ENCODE data around the gene JUP. TPM values are rescaled to one million over a fixed set of nuclear protein-coding genes. Genes with fewer than 3 reads are reported as not detected.
"Not testable (repeated sequence)": the region's sequence is repeated elsewhere in the genome, so short reads cannot be mapped to it uniquely, and the experiment has no call there.

JUP gene
- 1 to 10 TPM; 1.5 to 1.8 TPM for total RNA-seq

GRCh38 chr17:41786227-41787020 lies at the start of gene JUP:
TSS of gene JUP (minus strand) at chr17:41786711. CDS start at chr17:41771854, 14,857 bp downstream.
- POLR2A ChIA-PET: interaction anchor here (0.6 to 1.6 kb wide), 5 partner anchors 10 to 78 kb away, joined by 3 to 5 read pairs (median 5); partner anchors contain the start of gene KLHL11
- peak; percentile 60 for TF ChIP-seq CTCF (IDR thresholded peaks at IDR 0.05)
- H3K9me3 Mint-ChIP-seq: no peaks in the 10 kb centered on the region
- DNase-seq (peak; percentile 93), ATAC-seq (peak; percentile 97)
- peaks cover 29% of the 10 kb centered on the region for H3K27me3 Mint-ChIP-seq
- no peaks in the 10 kb centered on the region for H3K36me3 Mint-ChIP-seq (ENCODE audit: low read depth)
- peak within 1 kb of the TSS; percentile 35 for H3K4me3 Mint-ChIP-seq
- peaks cover 33% of the 10 kb centered on the region for H3K4me1 Mint-ChIP-seq (ENCODE audit: low read depth)
- CTCF ChIA-PET: interaction anchor here (0.6 to 7.3 kb wide), 14 partner anchors 9 to 237 kb away, joined by 3 to 97 read pairs (median 4); partner anchors contain the start of genes EIF1, KLHL10 and P3H4
- no peak within 1 kb of the TSS for H3K27ac Mint-ChIP-seq
- intact Hi-C loops (cut with micrococcal nuclease): no loop called here

GRCh38 chr17:41835800-41836549 lies 49.5 kb upstream of the JUP start, which contains the start of gene NT5C3B:
TSS of gene NT5C3B (minus strand) at chr17:41836232. CDS start at chr17:41836193, 39 bp downstream.
- CTCF ChIA-PET: interaction anchor here (0.5 to 2.8 kb wide), 7 partner anchors 16 to 173 kb away, joined by 3 to 10 read pairs (median 3); no protein-coding TSS in a partner anchor
- POLR2A ChIA-PET: interaction anchor here (1.2 to 2.1 kb wide), 2 partner anchors 12 to 24 kb away, joined by 3 to 5 read pairs; partner anchors contain the start of genes FKBP10 and P3H4
- peaks cover 14% of the 10 kb centered on the region for H3K36me3 Mint-ChIP-seq (ENCODE audit: low read depth)
- H3K9me3 Mint-ChIP-seq: no peaks in the 10 kb centered on the region
- ATAC-seq (peak; percentile 82), DNase-seq (peak; percentile 48)
- H3K4me1 Mint-ChIP-seq (ENCODE audit: low read depth): peaks cover 13% of the 10 kb centered on the region
- no peak for TF ChIP-seq CTCF (IDR thresholded peaks at IDR 0.05)
- intact Hi-C loops (cut with micrococcal nuclease): no loop called here
- peak within 1 kb of the TSS; percentile 83 for H3K4me3 Mint-ChIP-seq
- H3K27ac Mint-ChIP-seq: peak within 1 kb of the TSS; percentile 78
- H3K27me3 Mint-ChIP-seq: peaks cover 3% of the 10 kb centered on the region

- peak overlapping the region; percentile 83 for H3K4me3 Mint-ChIP-seq
- intact Hi-C loops (cut with micrococcal nuclease): no loop called here
- DNase-seq (no peak), ATAC-seq (no peak)
- ChIA-PET CTCF (interaction anchor here (1.0 to 2.8 kb wide), 6 partner anchors 16 to 172 kb away, joined by 3 to 10 read pairs (median 3); no protein-coding TSS in a partner anchor), POLR2A (interaction anchor here (1.2 to 2.1 kb wide), 5 partner anchors 7 to 144 kb away, joined by 3 to 6 read pairs (median 3); partner anchors contain the start of genes FKBP10, KLHL11 and P3H4)
- peaks cover 13% of the 10 kb centered on the region for H3K4me1 Mint-ChIP-seq (ENCODE audit: low read depth)
- no peaks in the 10 kb centered on the region for H3K9me3 Mint-ChIP-seq
- H3K36me3 Mint-ChIP-seq (ENCODE audit: low read depth): peaks cover 14% of the 10 kb centered on the region
- H3K27me3 Mint-ChIP-seq: peaks cover 3% of the 10 kb centered on the region
- H3K27ac Mint-ChIP-seq: peak overlapping the region; percentile 78
- TF ChIP-seq CTCF (IDR thresholded peaks at IDR 0.05): no peak
Measured at GRCh38 chr17:41835214-41835799, 48.8 kb upstream of the JUP start.

- ATAC-seq; DNase-seq; intact Hi-C loops (cut with micrococcal nuclease); H3K9me3 Mint-ChIP-seq; H3K4me3 Mint-ChIP-seq; H3K27me3 Mint-ChIP-seq; H3K4me1 Mint-ChIP-seq (ENCODE audit: low read depth); H3K27ac Mint-ChIP-seq: not testable (repeated sequence)
- ChIA-PET POLR2A (interaction anchor here (0.7 to 1.5 kb wide), 6 partner anchors 12 to 81 kb away, joined by 3 to 4 read pairs (median 4); partner anchors contain the start of gene P3H4), CTCF (interaction anchor here (0.6 to 3.0 kb wide), 6 partner anchors 12 to 510 kb away, joined by 3 to 9 read pairs (median 4); partner anchors contain the start of gene P3H4)
- H3K36me3 Mint-ChIP-seq (ENCODE audit: low read depth): peaks cover 16% of the 10 kb centered on the region
Measured at GRCh38 chr17:41829961-41830360, 43.5 kb upstream of the JUP start.
